Common myeloid progenitor, CD34-positive (primary cell): ENCODE data around the gene MORN1.

ENCODE experiments used
- CTCF ChIA-PET: fragments of 350-600 bp; sonication (Branson Sonifier 250); formaldehyde crosslinking; loops from one replicate; lab custom pipeline; 2021; ENCODE audit warnings: antibody characterized with exemption; lab: Charles Lee
- POLR2A ChIA-PET: fragments of 350-600 bp; sonication (Branson Sonifier 250); formaldehyde crosslinking; loops from one replicate; lab custom pipeline; 2021; ENCODE audit warnings: antibody characterized with exemption; lab: Charles Lee
- DNase-seq, 3 donors: peaks; one replicate each; pipeline versions ENCODE4 v3.0.0 to v3.0.0-alpha.2; 2013
- H3K27ac ChIP-seq, 2 experiments: 1 replicate in 1 of 2; 2 replicates in 1 of 2; pipeline ENCODE4 v1.7.0; 2013; ENCODE audit warnings: inconsistent platforms in 2 of 2, low read length in 2 of 2, mild to moderate bottlenecking in 2 of 2, low read depth in 1 of 2, moderate library complexity in 1 of 2; ENCODE audit not compliant: severe bottlenecking in 2 of 2, insufficient read depth in 1 of 2, poor library complexity in 1 of 2
- H3K27me3 ChIP-seq, 5 experiments: replicated peaks in 2 of 5; 1 replicate in 3 of 5; 2 replicates in 2 of 5; pipeline versions ENCODE4 v1.6.1 to v1.7.0; 2013; ENCODE audit warnings: low read length in 4 of 5, mild to moderate bottlenecking in 2 of 5, moderate library complexity in 2 of 5, inconsistent platforms in 1 of 5; ENCODE audit not compliant: insufficient read depth in 5 of 5, control insufficient read depth in 4 of 5
- H3K36me3 ChIP-seq, 4 experiments: 1 replicate in 2 of 4; 2 replicates in 2 of 4; pipeline versions ENCODE4 v1.6.1 to v1.7.0; 2013; ENCODE audit warnings: low read length in 3 of 4, control low read depth in 1 of 4, mild to moderate bottlenecking in 1 of 4; ENCODE audit not compliant: control insufficient read depth in 4 of 4, insufficient read depth in 4 of 4
- H3K4me1 ChIP-seq, 4 experiments: 1 replicate in 3 of 4; 2 replicates in 1 of 4; pipeline versions ENCODE4 v1.6.1 to v1.7.1; 2013; ENCODE audit warnings: low read length in 3 of 4, mild to moderate bottlenecking in 3 of 4, control low read depth in 1 of 4, inconsistent platforms in 1 of 4, moderate library complexity in 1 of 4; ENCODE audit not compliant: control insufficient read depth in 4 of 4, insufficient read depth in 4 of 4; ENCODE audit errors: control extremely low read depth in 1 of 4
- H3K4me3 ChIP-seq, 7 experiments: 1 replicate in 4 of 7; 2 replicates in 3 of 7; pipeline versions ENCODE4 v1.5.1 to v1.7.0; 2013; ENCODE audit warnings: mild to moderate bottlenecking in 7 of 7, low read length in 6 of 7, moderate library complexity in 6 of 7, inconsistent platforms in 2 of 7, low read depth in 2 of 7, control low read depth in 1 of 7; ENCODE audit not compliant: insufficient read depth in 4 of 7, control insufficient read depth in 1 of 7; ENCODE audit errors: extremely low read depth in 1 of 7
- H3K9me3 ChIP-seq, 5 experiments: 1 replicate in 4 of 5; 2 replicates in 1 of 5; pipeline versions ENCODE4 v1.6.1 to v1.7.1; 2013; ENCODE audit warnings: low read length in 4 of 5, mild to moderate bottlenecking in 2 of 5, inconsistent platforms in 1 of 5, low read depth in 1 of 5, moderate library complexity in 1 of 5; ENCODE audit not compliant: control insufficient read depth in 4 of 5, insufficient read depth in 2 of 5; ENCODE audit errors: control extremely low read depth in 1 of 5
- WGBS: methylation state at CpG from one replicate; pipeline ENCODE4 v1.1.5; 2013; ENCODE audit not compliant: insufficient coverage; 5-methylcytosine and 5-hydroxymethylcytosine counted together

The MORN1 gene

DNA sequence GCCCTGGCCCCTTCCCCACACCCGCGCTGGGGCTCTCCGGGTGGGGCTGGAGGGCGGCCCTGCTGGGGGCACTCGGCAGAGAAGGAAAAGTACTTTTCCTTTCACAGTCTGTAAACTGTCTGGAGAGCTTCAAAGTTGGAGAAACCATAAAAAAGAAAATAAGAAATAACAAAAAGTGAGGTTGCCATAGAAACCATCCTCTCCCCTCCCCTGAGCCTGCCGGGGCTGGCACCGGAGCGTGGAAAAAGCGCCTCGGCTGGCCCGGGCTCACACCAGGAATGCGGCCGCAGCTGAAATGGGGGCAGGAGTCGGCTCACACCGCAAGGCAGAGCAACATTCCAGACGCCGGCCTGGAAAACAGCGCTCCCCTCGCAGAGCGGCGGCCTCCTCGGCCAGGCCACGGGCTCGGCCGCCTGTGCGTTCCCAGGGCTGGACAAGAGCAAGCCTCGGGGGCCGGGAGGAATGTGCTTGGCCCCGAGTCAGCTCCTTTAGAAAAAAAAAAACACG lies 69.2 kb downstream of the MORN1 start:
- ChIA-PET CTCF (interaction anchor here (1.3 to 1.7 kb wide), 4 partner anchors 30 to 122 kb away, joined by 3 to 5 read pairs (median 3); no protein-coding TSS in a partner anchor), POLR2A (interaction anchor here (1.9 kb wide), 2 partner anchors 21 to 67 kb away, joined by 9 to 14 read pairs; no protein-coding TSS in a partner anchor)
- 27% methylated on average over 17 of the region's 30 CpGs for WGBS
- peak; percentile 50 to 67 (median 65) for DNase-seq
- Histone ChIP-seq H3K4me3 (peak overlapping the region in 3 of 7 experiments; percentile 36 to 49 (median 40)), H3K4me1 (peaks cover 0 to 23% (median 9%) of the 10 kb centered on the region in 4 experiments), H3K27ac (peak overlapping the region in 1 of 2 experiments; percentile 58), H3K27me3 (peaks cover 0 to 6% (median 0%) of the 10 kb centered on the region in 5 experiments), H3K9me3 (peaks cover 0 to 10% (median 0%) of the 10 kb centered on the region in 5 experiments), H3K36me3 (no peaks in the 10 kb centered on the region)

- Histone ChIP-seq H3K9me3 (peaks cover 0 to 10% (median 0%) of the 10 kb centered on the region in 5 experiments), H3K36me3 (no peaks in the 10 kb centered on the region), H3K27me3 (peaks cover 0 to 6% (median 0%) of the 10 kb centered on the region in 5 experiments), H3K27ac (no peak overlapping the region), H3K4me3 (peak overlapping the region in 2 of 7 experiments; percentile 1 to 40), H3K4me1 (peaks cover 0 to 34% (median 20%) of the 10 kb centered on the region in 4 experiments)
- WGBS, result 94% methylated on average over 40 of the region's 41 CpGs
- CTCF ChIA-PET, result interaction anchor here (1.0 to 1.7 kb wide), 4 partner anchors 19 to 121 kb away, joined by 3 to 5 read pairs (median 3); no protein-coding TSS in a partner anchor
- POLR2A ChIA-PET, result interaction anchor here (0.9 to 1.9 kb wide), 3 partner anchors 20 to 66 kb away, joined by 3 to 14 read pairs (median 9); no protein-coding TSS in a partner anchor
- DNase-seq, result peak in 1 of 3 donors; percentile 33
These were observed 70.3 kb downstream of the MORN1 start for GRCh38 chr1:2320760-2321667.

DNA sequence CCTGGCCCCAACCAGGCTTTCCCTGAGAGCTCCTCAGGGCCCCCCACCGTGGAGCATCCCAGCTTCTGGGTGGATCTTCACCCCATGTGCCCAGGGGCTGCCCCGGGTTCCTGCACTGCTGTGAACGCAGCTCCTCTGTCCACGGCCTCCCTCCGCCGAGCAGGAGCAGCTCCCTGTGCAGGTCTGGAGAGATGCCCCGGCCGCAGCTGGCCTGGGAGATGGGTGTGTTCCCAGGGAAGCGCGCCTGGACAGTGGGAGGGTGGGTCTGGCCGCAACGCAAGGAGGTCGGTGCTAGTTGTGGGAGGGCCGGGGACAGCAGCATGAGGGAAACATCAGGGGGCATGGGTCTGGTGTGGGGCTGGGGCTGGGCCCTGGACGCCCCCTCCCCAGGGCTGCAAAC lies 71.3 kb downstream of the MORN1 start:
- H3K4me3 ChIP-seq, result no peak overlapping the region
- DNase-seq, result no peak
- H3K9me3 ChIP-seq, result peaks cover 0 to 8% (median 0%) of the 10 kb centered on the region in 5 experiments
- ChIA-PET CTCF (interaction anchor here (0.6 to 1.7 kb wide), 4 partner anchors 9 to 126 kb away, joined by 3 to 4 read pairs (median 4); no protein-coding TSS in a partner anchor), POLR2A (interaction anchor here (1.2 kb wide), 1 partner anchor 64 kb away, joined by 5 read pairs; no protein-coding TSS in a partner anchor)
- peaks cover 0 to 6% (median 0%) of the 10 kb centered on the region in 5 experiments for H3K27me3 ChIP-seq
- WGBS, result over 99% methylated on average over 15 of the region's 15 CpGs
- H3K36me3 ChIP-seq, result no peaks in the 10 kb centered on the region
- peaks cover 0 to 42% (median 29%) of the 10 kb centered on the region in 4 experiments for H3K4me1 ChIP-seq
- H3K27ac ChIP-seq, result no peak overlapping the region

DNA sequence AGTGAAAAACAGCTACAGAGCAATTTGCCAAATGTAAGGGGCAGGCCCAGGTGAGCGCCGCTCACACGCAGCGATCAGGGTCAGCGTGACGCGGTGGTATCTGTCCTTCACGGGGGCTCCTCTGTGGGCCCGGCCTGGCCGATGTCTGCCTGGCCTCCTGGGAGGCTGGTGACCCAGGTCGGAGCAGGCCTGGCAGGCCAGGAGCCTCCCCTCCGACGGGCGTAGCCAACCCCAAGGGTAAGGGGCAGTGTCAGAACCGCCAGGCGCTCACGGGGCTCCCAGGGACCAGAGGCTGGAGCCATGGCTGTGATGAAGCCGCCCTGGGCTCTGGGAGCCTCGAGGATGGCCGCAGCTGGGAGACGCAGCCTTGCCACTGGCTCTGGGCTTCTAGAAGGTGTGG lies 72.1 kb downstream of the MORN1 start:
- CTCF ChIA-PET, result interaction anchor here (0.6 to 1.7 kb wide), 3 partner anchors 9 to 125 kb away, joined by 3 to 4 read pairs (median 4); no protein-coding TSS in a partner anchor
- Histone ChIP-seq H3K4me1 (peaks cover 0 to 45% (median 31%) of the 10 kb centered on the region in 4 experiments), H3K27ac (no peak overlapping the region), H3K27me3 (peaks cover 0 to 6% (median 0%) of the 10 kb centered on the region in 5 experiments), H3K9me3 (peaks cover 0 to 3% (median 0%) of the 10 kb centered on the region in 5 experiments), H3K4me3 (no peak overlapping the region), H3K36me3 (no peaks in the 10 kb centered on the region)
- WGBS, result 99% methylated on average over 17 of the region's 21 CpGs
- DNase-seq, result no peak
- POLR2A ChIA-PET, result interaction anchor here (0.6 to 1.2 kb wide), 2 partner anchors 55 to 63 kb away, joined by 3 to 5 read pairs; no protein-coding TSS in a partner anchor

- no peak for DNase-seq
- WGBS, result 90% methylated on average over 40 of the region's 41 CpGs
- Histone ChIP-seq H3K27me3 (peaks cover 0 to 6% (median 0%) of the 10 kb centered on the region in 5 experiments), H3K36me3 (no peaks in the 10 kb centered on the region), H3K4me1 (peaks cover 0 to 52% (median 38%) of the 10 kb centered on the region in 4 experiments), H3K4me3 (no peak overlapping the region), H3K27ac (no peak overlapping the region), H3K9me3 (no peaks in the 10 kb centered on the region)
- POLR2A ChIA-PET, result interaction anchor here (0.6 to 1.2 kb wide), 2 partner anchors 55 to 62 kb away, joined by 3 to 5 read pairs; no protein-coding TSS in a partner anchor
- CTCF ChIA-PET, result interaction anchor here (1.7 kb wide), 1 partner anchor 125 kb away, joined by 4 read pairs; no protein-coding TSS in a partner anchor
These were observed 72.8 kb downstream of the MORN1 start for GRCh38 chr1:2318314-2319278.
